Stomach (tissue), 9 donors: ENCODE results near the gene MEIKIN. TPM values are rescaled to one million over a fixed set of nuclear protein-coding genes. Genes with fewer than 3 reads are reported as not detected.

Experiments used
- DNase-seq, 2 donors: peaks; one replicate each; pipeline versions ENCODE4 v3.0.0 to v3.0.0-alpha.2; 2013 to 2019
- H3K27ac ChIP-seq, 5 donors: fragments of 200-600 bp in 4 of 5; sonication (generic) in 4 of 5; one replicate each; pipeline ENCODE4 v1.5.1; 2013 to 2019; ENCODE audit warnings: mild to moderate bottlenecking in 1 of 5, moderate library complexity in 1 of 5
- H3K27me3 ChIP-seq, 3 donors: fragments of 200-600 bp; sonication (generic); one replicate each; pipeline ENCODE4 v1.5.1; 2017 to 2019; ENCODE audit warnings: mixed run types in 1 of 3
- H3K36me3 ChIP-seq, 4 donors: fragments of 200-600 bp; sonication (generic); 1 replicate in 3 of 4; 2 replicates in 1 of 4; pipeline ENCODE4 v1.5.1; 2016 to 2019
- H3K4me1 ChIP-seq, 4 donors: fragments of 200-600 bp; sonication (generic); one replicate each; pipeline ENCODE4 v1.5.1; 2016 to 2019
- H3K4me3 ChIP-seq, 4 donors: fragments of 200-600 bp; sonication (generic) in 3 of 4; one replicate each; pipeline ENCODE4 v1.5.1; 2016 to 2019; ENCODE audit warnings: mild to moderate bottlenecking in 1 of 4
- H3K9me3 ChIP-seq, 4 donors: fragments of 200-600 bp; sonication (generic); one replicate each; pipeline ENCODE4 v1.5.1; 2016 to 2019
- CTCF ChIP-seq, 7 experiments: fragments of 450-650 bp in 4 of 7; fragments of 200-600 bp in 3 of 7; sonication (generic) in 3 of 7; IDR thresholded peaks; one replicate each; pipeline ENCODE4 v1.5.1; 2016 to 2019; ENCODE audit warnings: antibody characterized with exemption in 7 of 7, control low read depth in 2 of 7, mild to moderate bottlenecking in 1 of 7
- EP300 ChIP-seq: sonication (generic); formaldehyde crosslinking; IDR thresholded peaks from one replicate; pipeline ENCODE4 v1.6.1; 2017; ENCODE audit warnings: antibody characterized with exemption
- POLR2A ChIP-seq, 4 donors: fragments of 450-650 bp; IDR thresholded peaks; one replicate each; pipeline ENCODE4 v1.6.1; 2016; ENCODE audit warnings: antibody characterized with exemption in 4 of 4, control low read depth in 2 of 4, mild to moderate bottlenecking in 1 of 4, moderate library complexity in 1 of 4
- POLR2AphosphoS5 ChIP-seq, 3 donors: sonication (generic); formaldehyde crosslinking; IDR thresholded peaks; one replicate each; pipeline ENCODE4 v1.6.1; 2016; ENCODE audit warnings: antibody characterized with exemption in 3 of 3
- WGBS, 5 donors: extraction: QIAGEN DNeasy Blood & Tissue Kit in 3 of 5; methylation state at CpG; one replicate each; pipeline versions ENCODE4 v1.1.5 to v1.1.7; 2013 to 2018; 5-methylcytosine and 5-hydroxymethylcytosine counted together
- intact Hi-C: fragments of 100-400 bp; cut with DNase I; formaldehyde crosslinking; loops from one replicate; pipeline ENCODE4 v1.15.1; 2023; ENCODE audit warnings: low total_unique reads
- polyA plus RNA-seq, 3 donors: library from polyadenylated mRNA; stranded (reverse); fragments of 200-250 nt; gene quantifications; one replicate each; pipeline ENCODE4 v1.2.3, GENCODE V29; 2013
- total RNA-seq, 5 donors: library from RNA; depleted of rRNA; stranded (reverse); fragments of >200 nt; gene quantifications; one replicate each; pipeline versions ENCODE4 v1.1.0 to v1.2.3, GENCODE V29; 2014 to 2016
- donor health status: healthy with polysubstance abuse.
- donor health status: Bipolar disorder and iron deficiency.
- donor health status: healthy.

The MEIKIN gene
- total and polyA plus RNA-seq, 8 donors = 0.37 TPM; not detected in 7

- Histone ChIP-seq H3K27me3 (no peaks in the 10 kb centered on the region), H3K9me3 (no peaks in the 10 kb centered on the region), H3K4me3 (no peak overlapping the region), H3K4me1 (no peaks in the 10 kb centered on the region), H3K27ac (peak overlapping the region in 1 of 5 donors; percentile 39), H3K36me3 (no peaks in the 10 kb centered on the region)
- 46 to 57% (median 51%) methylated on average over 11 to 12 of the region's 12 CpGs for WGBS, 5 donors
- TF ChIP-seq CTCF (IDR thresholded peaks at IDR 0.05) (no peak), POLR2AphosphoS5 (IDR thresholded peaks at IDR 0.05) (no peak), POLR2A (IDR thresholded peaks at IDR 0.05) (no peak), EP300 (no peak)
- intact Hi-C loops = no loop called here
- DNase-seq = no peak
These were observed 29.7 kb upstream of the MEIKIN start for GRCh38 chr5:131974956-131975726.

GRCh38 chr5:131974622-131974955, 29.1 kb upstream of the MEIKIN start:
- Histone ChIP-seq H3K27ac (peak overlapping the region in 1 of 5 donors; percentile 1), H3K4me3 (no peak overlapping the region), H3K4me1 (no peaks in the 10 kb centered on the region), H3K27me3 (no peaks in the 10 kb centered on the region), H3K9me3 (no peaks in the 10 kb centered on the region), H3K36me3 (no peaks in the 10 kb centered on the region)
- WGBS, 5 donors = 71 to 76% (median 74%) methylated on average over 5 of the region's 5 CpGs
- intact Hi-C loops = no loop called here
- TF ChIP-seq CTCF (IDR thresholded peaks at IDR 0.05) = no peak
- no peak for TF ChIP-seq POLR2A (IDR thresholded peaks at IDR 0.05)
- DNase-seq = no peak

GRCh38 chr5:131974016-131974415, 28.6 kb upstream of the MEIKIN start:
- no peaks in the 10 kb centered on the region for H3K4me1 ChIP-seq
- TF ChIP-seq POLR2AphosphoS5 (IDR thresholded peaks at IDR 0.05) = no peak
- no peak overlapping the region for H3K27ac ChIP-seq
- 79 to 93% (median 88%) methylated on average over 1 of the region's 1 CpG for WGBS, 5 donors
- no peaks in the 10 kb centered on the region for H3K9me3 ChIP-seq
- intact Hi-C loops = no loop called here
- no peak overlapping the region for H3K4me3 ChIP-seq
- no peaks in the 10 kb centered on the region for H3K36me3 ChIP-seq
- DNase-seq = no peak
- no peaks in the 10 kb centered on the region for H3K27me3 ChIP-seq

GRCh38 chr5:131973089-131973712, 27.7 kb upstream of the MEIKIN start:
- no peak for DNase-seq
- Histone ChIP-seq H3K27ac (no peak overlapping the region), H3K4me3 (no peak overlapping the region), H3K9me3 (no peaks in the 10 kb centered on the region), H3K36me3 (no peaks in the 10 kb centered on the region), H3K4me1 (no peaks in the 10 kb centered on the region), H3K27me3 (no peaks in the 10 kb centered on the region)
- intact Hi-C loops = no loop called here
- TF ChIP-seq POLR2A (IDR thresholded peaks at IDR 0.05) (no peak), CTCF (IDR thresholded peaks at IDR 0.05) (no peak), POLR2AphosphoS5 (IDR thresholded peaks at IDR 0.05) (no peak), EP300 (no peak)
- 82 to 92% (median 90%) methylated on average over 9 of the region's 9 CpGs for WGBS, 5 donors

- no peak overlapping the region for H3K27ac ChIP-seq
- no peaks in the 10 kb centered on the region for H3K4me1 ChIP-seq
- TF ChIP-seq CTCF (IDR thresholded peaks at IDR 0.05) (no peak), POLR2AphosphoS5 (IDR thresholded peaks at IDR 0.05) (no peak), POLR2A (IDR thresholded peaks at IDR 0.05) (no peak), EP300 (no peak)
- WGBS, 5 donors = 82 to 86% (median 85%) methylated on average over 5 of the region's 5 CpGs
- no peak for DNase-seq
- H3K36me3 ChIP-seq = no peaks in the 10 kb centered on the region
- no peaks in the 10 kb centered on the region for H3K9me3 ChIP-seq
- H3K4me3 ChIP-seq = no peak overlapping the region
- no peaks in the 10 kb centered on the region for H3K27me3 ChIP-seq
- intact Hi-C loops = no loop called here
These were observed 23.0 kb upstream of the MEIKIN start for GRCh38 chr5:131968396-131968954.
